Rectal smooth muscle tissue (tissue), 1 donor: ENCODE results near the gene PRKCH.

ENCODE experiments used
- H3K27ac ChIP-seq: one replicate; pipeline ENCODE4 v1.7.0; 2013; ENCODE audit warnings: low read depth, low read length, inconsistent platforms
- H3K27me3 ChIP-seq: one replicate; pipeline ENCODE4 v1.7.0; 2013; ENCODE audit warnings: low read length; ENCODE audit not compliant: control insufficient read depth, insufficient read depth
- H3K36me3 ChIP-seq: one replicate; pipeline ENCODE4 v1.7.0; 2013; ENCODE audit warnings: low read length; ENCODE audit not compliant: control insufficient read depth, insufficient read depth
- H3K4me1 ChIP-seq: one replicate; pipeline ENCODE4 v1.7.0; 2013; ENCODE audit warnings: low read length; ENCODE audit not compliant: control insufficient read depth, insufficient read depth
- H3K4me3 ChIP-seq: one replicate; pipeline ENCODE4 v1.7.0; 2013; ENCODE audit warnings: low read length
- H3K9ac ChIP-seq: one replicate; pipeline ENCODE4 v1.7.0; 2013; ENCODE audit warnings: low read length

The PRKCH gene

DNA sequence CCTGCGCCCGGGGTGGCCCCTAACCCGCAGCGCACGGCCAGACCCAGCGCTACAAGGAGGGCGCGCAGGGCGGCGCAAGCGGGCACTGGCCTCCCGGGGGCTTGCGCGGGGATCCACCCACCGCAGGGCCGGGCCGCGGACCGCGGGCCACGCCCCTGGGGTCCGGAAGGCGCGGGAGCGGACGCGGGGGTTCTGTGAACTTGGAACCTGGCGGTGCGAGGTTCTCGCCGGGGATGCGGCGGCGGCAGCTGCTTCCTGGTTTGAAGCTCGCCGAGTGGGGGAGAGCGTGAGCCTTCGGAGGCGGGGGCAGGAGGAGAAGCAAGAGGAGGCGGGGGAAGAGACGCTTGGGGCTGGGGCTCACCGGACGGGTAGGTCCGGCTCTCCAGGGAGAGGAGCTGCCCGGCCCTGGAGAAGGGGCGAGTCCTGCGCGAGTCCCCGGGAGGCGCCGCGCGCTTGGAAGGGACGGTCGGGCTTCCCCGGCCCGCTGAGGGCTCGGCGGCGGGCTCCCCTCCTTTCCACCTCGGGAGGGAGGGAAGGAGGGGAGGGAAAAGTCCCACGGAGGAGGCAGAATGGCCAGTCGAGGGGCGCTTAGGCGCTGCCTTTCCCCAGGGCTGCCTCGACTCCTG is at the start of gene PRKCH:
PRKCH (plus strand) TSS at position 195 of the 626 bp plus-strand sequence. CDS start 523 bp downstream, outside the sequence.
- Histone ChIP-seq H3K27ac (no peak within 1 kb of the TSS), H3K9ac (no peak within 1 kb of the TSS), H3K4me1 (no peaks in the 10 kb centered on the region), H3K27me3 (peaks cover 5% of the 10 kb centered on the region), H3K4me3 (peak within 1 kb of the TSS; percentile 54), H3K36me3 (no peaks in the 10 kb centered on the region)

DNA sequence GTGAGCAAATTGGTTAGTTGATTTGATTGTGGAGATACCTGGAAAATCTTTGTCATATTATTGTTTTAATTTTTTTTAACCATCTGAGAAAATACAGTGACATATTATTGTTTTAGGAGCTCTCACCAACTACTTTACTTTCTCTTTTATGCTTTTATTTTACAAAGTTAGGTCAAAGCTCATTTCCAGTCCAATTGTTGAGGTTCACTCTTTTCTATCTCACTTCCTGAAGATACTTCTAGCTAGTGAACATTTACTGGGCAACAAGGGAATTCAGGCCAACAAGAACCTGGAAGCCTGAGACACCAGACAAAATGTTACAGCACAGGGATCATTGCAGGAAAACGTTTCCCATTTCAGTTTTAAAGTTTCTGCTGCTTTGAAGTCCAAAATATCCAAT is 44.1 kb upstream of the PRKCH start:
- H3K27ac ChIP-seq: no peak overlapping the region

DNA sequence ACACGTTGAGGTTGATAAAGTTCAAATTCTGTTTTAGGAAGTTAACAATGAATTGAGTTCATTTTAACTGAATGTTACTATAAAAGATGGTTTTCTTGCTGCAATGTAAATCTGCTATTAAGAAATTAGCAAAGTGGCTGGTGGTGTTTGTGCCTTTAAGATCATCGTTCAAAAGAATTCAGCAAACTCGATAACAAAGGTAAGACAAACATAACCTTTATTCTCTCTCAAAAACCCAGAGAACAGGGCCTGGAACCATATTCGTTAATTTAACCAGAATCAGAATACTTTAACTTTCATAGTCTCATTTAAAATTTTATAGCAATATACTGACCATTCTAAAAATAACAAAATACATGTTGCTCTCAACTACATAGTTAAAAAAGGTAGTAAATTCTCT is 43.6 kb upstream of the PRKCH start:
- no peak overlapping the region for H3K9ac ChIP-seq
- H3K27me3 ChIP-seq: peaks cover 7% of the 10 kb centered on the region
- no peaks in the 10 kb centered on the region for H3K4me1 ChIP-seq
- no peak overlapping the region for H3K4me3 ChIP-seq
- H3K36me3 ChIP-seq: no peaks in the 10 kb centered on the region
- H3K27ac ChIP-seq: no peak overlapping the region

More for the DNA sequence above, 44.1 kb upstream of the PRKCH start:
- Histone ChIP-seq H3K36me3 (no peaks in the 10 kb centered on the region), H3K4me1 (no peaks in the 10 kb centered on the region), H3K9ac (no peak overlapping the region), H3K4me3 (no peak overlapping the region), H3K27me3 (peaks cover 7% of the 10 kb centered on the region)

DNA sequence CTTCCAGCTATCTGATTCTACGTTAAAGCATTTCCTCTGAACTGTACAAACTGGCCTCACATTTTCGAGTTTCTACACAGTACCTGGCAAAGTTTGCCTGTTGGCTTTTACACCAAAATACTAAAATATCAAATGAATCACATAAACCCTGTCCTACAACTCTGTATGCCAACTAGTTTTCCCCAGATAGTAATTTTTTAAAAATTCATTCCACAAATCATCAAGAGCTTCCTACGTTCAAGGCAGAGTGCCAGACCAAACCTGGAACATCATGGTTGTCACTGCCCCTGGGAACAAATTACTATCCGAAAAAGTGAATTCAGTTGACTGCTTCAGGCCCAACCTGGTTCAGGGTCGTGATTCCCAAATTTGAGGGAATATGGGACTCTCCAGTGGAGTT is 42.3 kb upstream of the PRKCH start:
- Histone ChIP-seq H3K4me3 (peak overlapping the region; percentile 51), H3K27ac (no peak overlapping the region), H3K9ac (no peak overlapping the region), H3K27me3 (peaks cover 7% of the 10 kb centered on the region), H3K4me1 (no peaks in the 10 kb centered on the region), H3K36me3 (no peaks in the 10 kb centered on the region)

DNA sequence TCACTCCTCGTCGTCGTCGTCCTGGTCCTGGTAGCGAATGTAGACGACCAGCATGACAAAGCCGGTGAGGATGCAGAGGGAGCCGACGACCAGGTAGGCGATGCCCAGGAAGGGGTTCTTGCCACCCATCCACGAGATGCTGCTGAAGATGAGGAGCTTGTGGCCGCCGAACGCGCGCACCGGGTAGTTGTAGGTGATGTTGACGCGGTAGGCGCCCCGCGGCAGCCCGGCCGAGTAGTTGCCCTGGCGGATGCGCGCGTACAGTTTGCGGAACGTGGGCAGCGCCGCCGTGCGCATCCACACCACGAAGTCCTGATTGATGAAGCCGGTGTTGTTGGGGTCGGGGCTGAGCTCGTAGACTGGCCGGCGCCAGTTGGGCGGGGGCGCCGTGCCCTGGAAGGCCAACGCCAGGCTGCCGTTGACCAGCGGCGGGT is 41.3 kb upstream of the PRKCH start:
- Histone ChIP-seq H3K27ac (no peak overlapping the region), H3K9ac (peak overlapping the region; percentile 3), H3K27me3 (peaks cover 7% of the 10 kb centered on the region)

DNA sequence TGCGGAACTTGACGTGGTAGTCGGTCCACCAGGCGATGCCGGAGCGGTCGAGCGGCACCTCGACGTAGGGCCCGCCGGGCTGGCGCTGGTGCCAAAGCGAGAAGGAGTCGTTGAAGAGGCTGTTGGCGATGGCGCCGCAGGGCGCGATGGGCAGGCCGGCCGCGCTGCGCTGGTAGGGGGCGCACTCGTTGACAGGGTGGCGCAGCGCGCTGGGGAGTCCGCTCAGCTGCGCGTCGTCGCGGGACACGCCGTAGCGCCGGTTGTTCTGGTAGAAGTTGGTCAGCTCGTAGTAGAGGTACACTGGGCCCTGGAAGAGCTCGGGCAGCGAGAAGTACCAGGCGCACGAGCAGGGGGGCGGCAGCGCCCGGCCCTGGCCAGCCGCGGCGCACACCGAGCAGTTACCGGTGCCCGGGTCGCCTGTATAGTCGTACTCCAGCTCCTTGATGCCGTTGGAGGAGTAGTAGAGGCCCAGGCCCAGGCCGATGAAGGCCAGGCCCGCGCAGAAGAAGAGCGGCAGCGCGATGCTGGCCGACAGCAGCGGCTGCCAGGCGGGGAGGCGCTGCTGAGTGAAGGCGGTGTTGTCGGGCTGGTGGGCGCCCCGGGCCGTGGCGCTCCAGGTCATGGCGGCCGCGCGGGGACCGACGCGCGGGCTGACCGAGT is 40.7 kb upstream of the PRKCH start:
- H3K9ac ChIP-seq: peak overlapping the region; percentile 64
- peaks cover 7% of the 10 kb centered on the region for H3K27me3 ChIP-seq
- H3K36me3 ChIP-seq: no peaks in the 10 kb centered on the region
- H3K27ac ChIP-seq: peak overlapping the region; percentile 44
- H3K4me1 ChIP-seq: no peaks in the 10 kb centered on the region
- peak overlapping the region; percentile 51 for H3K4me3 ChIP-seq

More for the DNA sequence above, 41.3 kb upstream of the PRKCH start:
- no peaks in the 10 kb centered on the region for H3K36me3 ChIP-seq
- peak overlapping the region; percentile 51 for H3K4me3 ChIP-seq
- no peaks in the 10 kb centered on the region for H3K4me1 ChIP-seq

DNA sequence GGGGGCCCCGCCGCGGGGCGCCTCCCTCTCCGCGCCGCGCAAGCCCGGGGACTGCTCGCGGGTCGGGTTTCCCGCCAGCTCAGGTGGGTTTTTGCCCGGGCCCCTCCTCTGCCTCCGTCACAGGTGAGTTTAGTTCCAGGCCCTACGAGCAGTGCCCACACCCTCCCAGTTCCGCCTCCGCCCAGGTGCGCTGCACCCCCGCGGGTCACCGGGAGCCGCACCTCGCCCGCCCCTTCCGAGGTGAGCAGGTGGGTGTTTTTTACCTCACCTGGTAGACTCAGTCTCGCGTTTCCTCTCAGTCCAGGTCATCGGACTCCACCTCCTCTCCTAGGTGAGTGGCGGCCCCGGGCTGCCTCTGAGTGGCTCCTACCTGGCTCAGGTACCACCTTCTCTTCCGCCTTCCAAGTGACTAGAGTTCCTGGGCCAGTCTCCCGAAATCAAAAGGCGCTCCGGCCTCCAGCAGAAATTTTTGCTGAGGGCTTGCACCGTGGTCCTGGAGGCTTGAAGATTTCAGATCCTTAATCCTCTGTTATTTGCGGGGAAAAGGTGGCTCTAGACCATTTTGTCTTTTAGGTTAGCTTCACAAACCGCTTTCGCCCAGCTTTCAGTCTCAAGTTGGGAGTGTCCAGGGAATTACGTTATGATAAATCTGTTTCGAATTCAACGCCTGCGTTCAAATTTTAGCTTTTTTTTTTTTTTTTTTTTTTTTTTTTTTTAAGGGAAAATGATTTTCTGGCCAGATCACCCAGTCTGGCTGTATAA is 40.0 kb upstream of the PRKCH start, which contains the start of gene TMEM30B:
TMEM30B (minus strand) TSS at position 153 of the 762 bp plus-strand sequence. CDS start 191 bp downstream, outside the sequence.
- Histone ChIP-seq H3K9ac (peak within 1 kb of the TSS; percentile 64), H3K27me3 (peaks cover 7% of the 10 kb centered on the region), H3K4me3 (peak within 1 kb of the TSS; percentile 51), H3K36me3 (no peaks in the 10 kb centered on the region), H3K4me1 (no peaks in the 10 kb centered on the region), H3K27ac (peak within 1 kb of the TSS; percentile 44)

DNA sequence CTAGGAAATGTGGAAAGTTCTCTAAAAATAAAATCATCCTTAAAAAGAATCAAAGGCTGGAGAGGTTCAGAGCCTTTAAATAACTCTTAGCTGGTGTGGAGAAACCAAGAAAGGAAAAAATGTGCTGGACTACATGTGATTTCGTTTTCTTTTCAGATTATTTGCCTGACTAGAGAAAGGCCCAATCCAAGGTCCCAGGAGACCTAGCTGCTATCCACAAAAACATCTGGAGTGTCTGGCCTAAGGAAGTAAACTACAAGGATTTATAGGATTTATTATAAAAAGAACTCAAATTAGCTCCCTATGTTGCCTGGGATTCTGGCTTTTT is 39.5 kb upstream of the PRKCH start:
- no peaks in the 10 kb centered on the region for H3K36me3 ChIP-seq
- no peak overlapping the region for H3K27ac ChIP-seq
- H3K9ac ChIP-seq: no peak overlapping the region
- H3K4me3 ChIP-seq: no peak overlapping the region
- H3K4me1 ChIP-seq: no peaks in the 10 kb centered on the region
- peaks cover 7% of the 10 kb centered on the region for H3K27me3 ChIP-seq

DNA sequence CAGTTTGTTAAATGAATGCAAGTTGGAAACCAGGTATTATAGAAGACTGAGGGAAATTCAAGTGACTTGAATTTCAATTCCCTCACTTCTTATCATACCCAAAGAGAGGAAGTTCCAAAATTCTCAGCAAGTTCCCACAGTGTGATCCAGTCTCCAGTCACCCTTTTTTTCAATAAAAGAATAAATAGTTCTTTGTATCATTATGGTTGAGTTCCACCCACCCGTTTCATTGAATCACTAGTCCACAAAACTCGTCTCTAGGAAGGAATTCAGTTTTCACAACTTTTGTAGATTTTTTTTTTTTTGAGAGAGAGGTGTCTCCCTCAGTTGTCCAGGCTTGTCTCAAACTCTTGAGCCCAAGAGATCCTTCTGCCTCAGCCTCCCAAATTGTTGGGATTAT is 38.6 kb upstream of the PRKCH start:
- Histone ChIP-seq H3K27me3 (peaks cover 7% of the 10 kb centered on the region), H3K27ac (no peak overlapping the region), H3K4me1 (no peaks in the 10 kb centered on the region), H3K4me3 (no peak overlapping the region), H3K9ac (no peak overlapping the region), H3K36me3 (no peaks in the 10 kb centered on the region)

DNA sequence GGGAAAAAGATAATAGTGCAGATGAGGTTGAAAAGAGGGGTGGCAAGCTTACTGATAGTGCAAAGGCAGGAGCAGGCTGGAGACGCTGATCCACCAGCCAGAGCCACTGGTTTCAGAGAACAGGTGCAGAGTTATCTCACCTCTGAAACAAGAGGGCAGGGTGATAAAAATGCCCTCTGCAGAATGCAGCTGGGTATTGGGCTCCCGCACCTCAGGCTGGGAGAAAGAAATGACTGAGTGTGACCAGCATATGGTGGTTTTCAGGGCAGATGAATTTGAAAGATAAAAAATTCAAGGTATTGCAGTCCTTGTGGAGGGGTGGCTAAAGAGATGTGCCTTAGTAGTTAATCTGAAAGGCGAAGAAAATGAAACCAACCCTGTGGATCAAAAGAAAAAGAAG is 37.4 kb upstream of the PRKCH start:
- Histone ChIP-seq H3K4me3 (no peak overlapping the region), H3K4me1 (no peaks in the 10 kb centered on the region), H3K27me3 (peaks cover 7% of the 10 kb centered on the region), H3K9ac (no peak overlapping the region), H3K27ac (no peak overlapping the region), H3K36me3 (no peaks in the 10 kb centered on the region)

DNA sequence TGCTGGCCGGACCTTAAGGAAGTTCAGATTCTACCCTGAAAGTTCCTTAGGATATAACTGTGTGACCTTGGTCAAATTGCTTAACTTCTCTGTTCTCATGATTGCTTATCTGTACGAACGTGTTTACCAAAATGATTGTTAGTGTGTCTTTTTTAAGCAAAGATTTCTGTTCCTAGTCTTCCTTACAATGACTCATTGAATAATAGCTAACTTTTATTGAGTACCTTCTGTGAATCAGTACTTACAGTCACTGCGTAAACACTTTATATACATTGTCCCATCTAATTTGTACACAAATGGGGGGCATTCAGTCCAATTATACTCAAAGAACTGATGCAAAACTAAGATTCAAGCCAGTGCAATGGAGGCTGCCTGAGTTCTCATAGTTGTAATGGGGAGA is 36.0 kb upstream of the PRKCH start:
- Histone ChIP-seq H3K9ac (no peak overlapping the region), H3K27ac (no peak overlapping the region), H3K27me3 (no peaks in the 10 kb centered on the region)

DNA sequence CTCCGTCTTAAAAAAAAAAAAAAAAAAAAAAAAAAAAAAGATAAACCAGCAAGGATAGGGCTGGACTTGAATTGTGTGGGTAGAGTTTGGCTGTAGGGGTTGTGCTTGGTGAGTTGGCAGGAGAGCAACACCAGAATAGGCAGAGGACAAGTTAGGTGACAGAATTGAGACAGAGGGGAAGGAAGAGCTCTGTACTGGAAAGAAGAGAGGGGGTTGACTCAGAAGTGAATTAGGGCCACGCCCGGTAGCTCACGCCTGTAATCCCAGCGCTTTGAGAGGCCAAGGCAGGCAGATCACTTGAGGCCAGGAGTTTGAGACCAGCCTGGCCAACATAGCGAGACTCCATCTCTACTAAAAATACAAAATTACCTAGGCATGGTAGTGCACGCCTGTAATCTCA is 34.2 kb upstream of the PRKCH start:
- no peak overlapping the region for H3K4me3 ChIP-seq

More for the DNA sequence above, 36.0 kb upstream of the PRKCH start:
- Histone ChIP-seq H3K4me1 (no peaks in the 10 kb centered on the region), H3K36me3 (no peaks in the 10 kb centered on the region), H3K4me3 (no peak overlapping the region)

More for the DNA sequence above, 34.2 kb upstream of the PRKCH start:
- no peak overlapping the region for H3K9ac ChIP-seq
- no peaks in the 10 kb centered on the region for H3K36me3 ChIP-seq
- no peaks in the 10 kb centered on the region for H3K27me3 ChIP-seq
- H3K27ac ChIP-seq: no peak overlapping the region
- H3K4me1 ChIP-seq: no peaks in the 10 kb centered on the region
